Suprapubic skin (tissue), 4 donors: ENCODE measurements around the gene VEGFD. TPM values are rescaled to one million over a fixed set of nuclear protein-coding genes. Genes with fewer than 3 reads are reported as not detected.

Experiments used
- DNase-seq, 2 donors: peaks; one replicate each; pipeline ENCODE4 v3.0.0-alpha.2; 2019; ENCODE audit warnings: low spot score in 2 of 2
- H3K27ac ChIP-seq: fragments of 200-600 bp; sonication (generic); one replicate; pipeline ENCODE4 v1.5.1; 2019
- H3K27me3 ChIP-seq: fragments of 200-600 bp; sonication (generic); one replicate; pipeline ENCODE4 v1.5.1; 2019
- H3K36me3 ChIP-seq: fragments of 200-600 bp; sonication (generic); one replicate; pipeline ENCODE4 v1.5.1; 2019
- H3K4me1 ChIP-seq: fragments of 200-600 bp; sonication (generic); one replicate; pipeline ENCODE4 v1.5.1; 2019
- H3K4me3 ChIP-seq: fragments of 200-600 bp; sonication (generic); one replicate; pipeline ENCODE4 v1.5.1; 2019; ENCODE audit warnings: mild to moderate bottlenecking
- H3K9me3 ChIP-seq: fragments of 200-600 bp; sonication (generic); one replicate; pipeline ENCODE4 v1.5.1; 2019
- CTCF ChIP-seq, 2 donors: fragments of 200-600 bp in 1 of 2; fragments of 450-650 bp in 1 of 2; sonication (generic) in 1 of 2; IDR thresholded peaks; one replicate each; pipeline ENCODE4 v1.5.1; 2016 to 2019; ENCODE audit warnings: antibody characterized with exemption in 2 of 2, mild to moderate bottlenecking in 1 of 2, moderate library complexity in 1 of 2
- EP300 ChIP-seq: sonication (generic); formaldehyde crosslinking; IDR thresholded peaks from one replicate; pipeline ENCODE4 v1.6.1; 2017; ENCODE audit warnings: antibody characterized with exemption
- POLR2A ChIP-seq, 2 donors: fragments of 450-650 bp; IDR thresholded peaks; one replicate each; pipeline ENCODE4 v1.6.1; 2017; ENCODE audit warnings: antibody characterized with exemption in 2 of 2, mild to moderate bottlenecking in 2 of 2, moderate library complexity in 2 of 2
- POLR2AphosphoS5 ChIP-seq, 3 donors: sonication (generic); formaldehyde crosslinking; IDR thresholded peaks; one replicate each; pipeline ENCODE4 v1.6.1; 2017; ENCODE audit warnings: antibody characterized with exemption in 3 of 3
- WGBS: methylation state at CpG from one replicate; pipeline ENCODE4 v1.1.5; 2018; 5-methylcytosine and 5-hydroxymethylcytosine counted together
- total RNA-seq, 4 donors: library from RNA; depleted of rRNA; stranded (reverse); fragments of >200 nt; gene quantifications; one replicate each; pipeline ENCODE4 v1.1.0, GENCODE V29; 2016

Gene VEGFD
- total RNA-seq, 4 donors from 2014 or later, result 0.76 to 1.7 (median 1.2) TPM; not detected in 1

GRCh38 chrX:15405846-15406245 lies 21.6 kb upstream of the VEGFD start:
- no peak for TF ChIP-seq EP300
- TF ChIP-seq POLR2A (IDR thresholded peaks at IDR 0.05), result no peak
- no peak for TF ChIP-seq CTCF (IDR thresholded peaks at IDR 0.05)
- TF ChIP-seq POLR2AphosphoS5 (IDR thresholded peaks at IDR 0.05), result no peak
- no peak for DNase-seq
- H3K9me3 ChIP-seq, result no peaks in the 10 kb centered on the region
- H3K27me3 ChIP-seq, result no peaks in the 10 kb centered on the region
- no peaks in the 10 kb centered on the region for H3K36me3 ChIP-seq
- H3K4me3 ChIP-seq, result no peak overlapping the region
- WGBS, result 48% methylated on average over 3 of the region's 3 CpGs
- H3K4me1 ChIP-seq, result peaks cover 8% of the 10 kb centered on the region
- no peak overlapping the region for H3K27ac ChIP-seq

GRCh38 chrX:15404401-15405096 lies 20.3 kb upstream of the VEGFD start:
- DNase-seq, result peak in 1 of 2 donors; percentile 74
- Histone ChIP-seq H3K4me1 (peaks cover 8% of the 10 kb centered on the region), H3K36me3 (no peaks in the 10 kb centered on the region), H3K9me3 (no peaks in the 10 kb centered on the region), H3K27ac (no peak overlapping the region), H3K4me3 (no peak overlapping the region), H3K27me3 (no peaks in the 10 kb centered on the region)
- WGBS, result 55% methylated on average over 7 of the region's 7 CpGs
- TF ChIP-seq CTCF (IDR thresholded peaks at IDR 0.05), result no peak
- TF ChIP-seq POLR2A (IDR thresholded peaks at IDR 0.05), result no peak

DNA sequence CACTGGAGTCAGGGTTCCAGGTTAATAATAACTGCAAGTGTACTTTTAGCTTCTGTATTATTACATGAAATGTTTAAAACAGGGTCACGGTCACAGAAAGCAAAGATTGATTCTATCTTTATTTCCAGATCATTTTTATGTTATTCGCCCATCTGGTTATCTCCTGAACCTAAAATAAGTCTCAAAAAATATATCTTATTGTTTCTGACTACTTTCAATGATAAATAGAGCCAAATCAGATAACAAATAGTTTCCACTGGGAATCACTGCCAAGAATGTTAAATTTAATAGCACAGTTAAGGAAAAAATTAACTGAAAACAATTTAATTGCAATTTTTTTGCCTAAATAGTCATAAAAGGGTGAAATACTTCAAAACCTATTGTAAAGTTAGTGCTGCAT lies 17.2 kb upstream of the VEGFD start:
- no peak for TF ChIP-seq CTCF (IDR thresholded peaks at IDR 0.05)
- no peak for TF ChIP-seq EP300
- TF ChIP-seq POLR2AphosphoS5 (IDR thresholded peaks at IDR 0.05), result no peak
- TF ChIP-seq POLR2A (IDR thresholded peaks at IDR 0.05), result no peak
- Histone ChIP-seq H3K27me3 (no peaks in the 10 kb centered on the region), H3K36me3 (no peaks in the 10 kb centered on the region), H3K27ac (no peak overlapping the region), H3K9me3 (no peaks in the 10 kb centered on the region), H3K4me3 (no peak overlapping the region), H3K4me1 (peaks cover 8% of the 10 kb centered on the region)
- DNase-seq, result no peak
- WGBS, result 32% methylated on average over 2 of the region's 2 CpGs

DNA sequence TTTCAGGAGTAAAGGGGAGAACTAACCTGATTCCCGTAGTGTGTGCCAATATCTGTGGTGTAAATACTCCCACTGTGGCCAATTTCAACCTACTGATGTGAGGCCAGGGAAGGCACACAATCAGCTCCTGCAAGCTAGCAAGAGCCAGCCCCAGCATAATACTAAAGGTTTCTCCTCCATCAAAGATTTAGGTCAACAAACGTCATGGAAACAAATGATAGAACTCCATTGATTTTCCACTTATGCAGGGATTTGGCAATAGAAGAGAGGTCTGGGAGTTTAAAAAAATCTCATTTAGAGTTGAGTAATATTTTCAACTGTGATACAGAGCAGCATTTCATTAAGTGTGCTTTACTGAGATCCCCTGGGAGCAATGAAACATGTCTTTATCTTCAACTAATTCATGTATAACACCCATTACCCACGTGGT lies 15.8 kb upstream of the VEGFD start:
- no peaks in the 10 kb centered on the region for H3K36me3 ChIP-seq
- no peak for TF ChIP-seq EP300
- TF ChIP-seq POLR2A (IDR thresholded peaks at IDR 0.05), result no peak
- no peak for TF ChIP-seq CTCF (IDR thresholded peaks at IDR 0.05)
- no peaks in the 10 kb centered on the region for H3K27me3 ChIP-seq
- no peaks in the 10 kb centered on the region for H3K4me1 ChIP-seq
- no peak overlapping the region for H3K27ac ChIP-seq
- WGBS, result 66% methylated on average over 3 of the region's 3 CpGs
- no peak overlapping the region for H3K4me3 ChIP-seq
- H3K9me3 ChIP-seq, result no peaks in the 10 kb centered on the region
- no peak for DNase-seq

DNA sequence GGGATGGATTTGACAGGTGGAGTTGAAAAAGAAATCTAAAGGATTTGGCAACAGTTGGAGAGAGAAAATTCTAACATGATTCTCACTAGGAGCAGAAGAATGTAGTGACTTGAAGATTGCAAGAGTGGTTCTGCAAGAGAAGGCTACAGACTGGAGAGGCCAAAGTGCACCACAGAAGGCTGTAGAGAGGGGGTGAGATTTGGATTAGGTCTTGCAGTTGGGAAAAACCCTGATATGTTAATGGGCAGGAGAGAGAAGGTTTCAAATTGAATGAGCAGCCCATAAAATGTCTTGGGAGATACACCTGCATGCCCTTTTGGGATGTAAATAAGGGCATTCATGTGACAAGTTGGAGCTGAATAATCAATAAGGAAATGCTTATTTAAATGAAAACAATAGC lies 14.7 kb upstream of the VEGFD start:
- no peak for TF ChIP-seq POLR2A (IDR thresholded peaks at IDR 0.05)
- TF ChIP-seq EP300, result no peak
- no peak for TF ChIP-seq POLR2AphosphoS5 (IDR thresholded peaks at IDR 0.05)
- TF ChIP-seq CTCF (IDR thresholded peaks at IDR 0.05), result no peak

More for the DNA sequence above, 14.7 kb upstream of the VEGFD start:
- Histone ChIP-seq H3K4me3 (no peak overlapping the region), H3K4me1 (no peaks in the 10 kb centered on the region), H3K9me3 (no peaks in the 10 kb centered on the region), H3K27ac (no peak overlapping the region), H3K36me3 (no peaks in the 10 kb centered on the region), H3K27me3 (no peaks in the 10 kb centered on the region)
- no peak for DNase-seq
